Measurements from ENCODE around the gene MARCHF3.
"Not testable (repeated sequence)": the region's sequence is repeated elsewhere in the genome, so short reads cannot be mapped to it uniquely, and the experiment has no call there.

The MARCHF3 gene

GRCh38 chr5:126912616-126913200 is 117.7 kb downstream of the MARCHF3 start:
- no peak for DNase-seq

DNA sequence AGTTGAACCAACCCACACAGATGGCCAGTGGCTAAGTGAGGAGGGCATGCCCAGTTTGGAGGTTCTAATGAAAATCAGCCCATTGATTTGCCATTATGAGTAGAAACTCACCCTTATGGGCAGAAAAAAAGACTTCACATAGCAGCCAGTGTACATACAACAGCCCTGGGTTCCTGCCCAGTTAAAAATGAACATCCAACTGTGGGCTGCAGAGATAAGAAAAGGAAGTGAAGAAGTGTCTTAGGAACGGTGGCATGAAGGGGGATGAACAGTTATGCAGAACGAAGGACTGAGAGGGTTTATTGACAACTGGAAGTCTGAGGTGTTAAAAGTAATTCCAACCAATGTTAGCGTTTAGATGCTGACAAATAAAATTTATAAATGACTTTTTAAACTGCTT is 118.4 kb downstream of the MARCHF3 start:
- DNase-seq: no peak

DNA sequence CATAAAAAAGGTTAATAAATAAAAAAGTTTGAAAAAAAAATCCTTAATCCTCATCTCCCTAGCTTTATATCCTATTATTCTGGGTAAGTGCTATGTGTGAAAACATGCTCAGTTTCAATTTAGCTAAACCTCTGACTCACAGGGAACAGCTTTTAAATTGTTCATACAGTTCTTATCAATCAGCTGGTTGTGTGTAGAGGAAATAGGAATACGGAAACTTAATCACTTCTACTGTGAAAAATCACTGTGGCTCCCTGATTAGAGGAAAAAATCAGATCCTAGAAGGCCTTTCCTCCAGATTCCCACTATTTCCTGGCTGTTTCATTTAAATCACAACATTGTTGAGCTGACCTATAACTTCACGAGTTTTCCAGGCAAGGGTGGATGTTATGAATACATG is 120.5 kb downstream of the MARCHF3 start:
- DNase-seq: no peak

GRCh38 chr5:126904407-126904806 is 126.0 kb downstream of the MARCHF3 start:
- not testable (repeated sequence) for DNase-seq

GRCh38 chr5:126900796-126901195 is 129.6 kb downstream of the MARCHF3 start:
- DNase-seq: no peak

DNA sequence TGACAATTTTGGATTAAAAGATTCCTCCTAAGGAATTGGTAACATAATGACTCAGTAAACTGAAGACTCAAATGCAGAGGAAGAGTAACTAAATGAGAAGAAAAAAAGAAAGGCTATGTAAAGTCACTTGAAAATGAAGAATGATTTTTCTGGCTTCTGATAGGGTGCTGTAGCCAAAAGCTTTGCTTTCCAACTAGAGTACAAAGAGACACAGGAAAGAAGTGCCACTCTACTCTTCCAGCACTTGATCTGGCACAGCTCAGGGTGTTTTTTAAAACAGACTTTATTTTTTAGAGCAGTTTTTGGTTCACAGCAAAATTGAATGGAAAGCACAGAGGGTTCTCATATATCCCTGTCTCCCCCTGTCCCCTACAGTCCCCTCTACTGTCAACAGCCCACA is 130.9 kb downstream of the MARCHF3 start:
- no peak for DNase-seq

DNA sequence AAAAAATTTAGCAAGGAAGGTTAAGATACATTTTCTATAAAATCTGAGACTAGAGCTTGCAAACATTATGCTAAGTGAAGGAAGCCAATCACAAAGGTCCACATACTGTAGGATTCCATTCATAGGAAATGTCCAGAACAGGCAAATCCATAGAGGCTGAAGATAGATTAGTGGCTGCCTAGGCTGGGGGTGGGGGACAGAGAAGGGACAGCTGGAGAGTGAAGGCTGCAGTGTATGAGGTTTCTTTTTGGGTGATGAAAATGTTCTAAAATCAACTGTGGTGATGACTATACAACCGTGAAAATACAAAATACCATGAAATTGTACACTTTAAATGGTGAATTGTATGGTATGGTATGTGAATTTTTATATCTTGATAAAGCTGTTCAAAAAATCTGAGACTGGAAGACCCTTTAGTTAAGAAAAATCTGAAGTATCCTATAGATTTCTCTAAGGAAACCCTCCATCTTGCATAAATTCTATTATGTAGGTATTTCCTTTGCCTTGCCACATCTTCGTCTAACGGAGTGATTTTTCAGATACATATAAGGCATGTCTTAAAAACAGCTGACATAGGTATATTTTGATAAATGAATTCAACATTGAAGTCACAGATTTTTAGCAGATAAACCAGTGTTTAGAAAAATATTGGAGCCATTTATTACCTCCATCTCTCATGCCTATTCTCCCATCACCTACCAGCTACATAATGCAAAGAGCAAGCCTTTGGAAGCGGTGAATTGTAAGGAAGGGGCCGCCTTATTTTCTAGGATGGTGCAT is 132.3 kb downstream of the MARCHF3 start:
- DNase-seq: no peak

GRCh38 chr5:126896170-126896702 is 134.1 kb downstream of the MARCHF3 start:
- DNase-seq: no peak

GRCh38 chr5:126895712-126896111 is 134.6 kb downstream of the MARCHF3 start:
- not testable (repeated sequence) for DNase-seq

GRCh38 chr5:126890414-126890813 is 139.9 kb downstream of the MARCHF3 start:
- DNase-seq: not testable (repeated sequence)

- DNase-seq: no peak
These were observed 142.2 kb downstream of the MARCHF3 start for GRCh38 chr5:126888175-126888574.

- no peak for DNase-seq
These were observed 146.0 kb downstream of the MARCHF3 start for GRCh38 chr5:126884269-126884819.

DNA sequence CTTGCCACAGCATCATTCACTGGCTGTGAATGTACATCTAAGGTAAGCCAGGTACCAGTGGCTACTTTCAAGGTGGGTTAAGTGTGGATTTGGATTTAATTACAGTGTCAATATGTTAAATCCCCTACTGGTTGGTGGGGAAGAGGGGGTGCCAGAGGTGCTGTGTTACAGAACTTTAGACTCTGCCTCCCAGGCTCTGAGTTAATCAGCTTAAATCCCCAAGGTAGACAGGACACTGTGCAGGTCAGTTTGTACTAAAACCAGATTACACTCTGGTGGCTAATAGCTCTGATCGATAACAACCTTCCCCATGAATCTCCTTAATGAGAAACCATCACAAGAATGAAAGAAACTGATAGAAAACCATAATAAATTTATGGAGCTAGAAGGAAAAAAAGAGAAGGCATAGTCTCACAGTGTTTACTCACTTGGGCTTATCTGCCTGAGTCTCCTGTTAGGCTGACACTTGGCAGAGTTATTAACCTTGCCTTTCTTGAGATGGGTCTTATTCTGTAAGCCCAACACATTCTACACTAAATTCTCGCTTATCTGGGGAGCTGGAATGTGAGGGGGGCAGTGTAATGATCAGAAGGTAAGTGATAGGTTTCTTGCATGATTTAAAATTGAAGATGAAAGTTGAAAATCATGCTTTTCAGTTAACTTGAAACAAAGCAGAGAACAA is 146.7 kb downstream of the MARCHF3 start:
- no peak for DNase-seq

DNA sequence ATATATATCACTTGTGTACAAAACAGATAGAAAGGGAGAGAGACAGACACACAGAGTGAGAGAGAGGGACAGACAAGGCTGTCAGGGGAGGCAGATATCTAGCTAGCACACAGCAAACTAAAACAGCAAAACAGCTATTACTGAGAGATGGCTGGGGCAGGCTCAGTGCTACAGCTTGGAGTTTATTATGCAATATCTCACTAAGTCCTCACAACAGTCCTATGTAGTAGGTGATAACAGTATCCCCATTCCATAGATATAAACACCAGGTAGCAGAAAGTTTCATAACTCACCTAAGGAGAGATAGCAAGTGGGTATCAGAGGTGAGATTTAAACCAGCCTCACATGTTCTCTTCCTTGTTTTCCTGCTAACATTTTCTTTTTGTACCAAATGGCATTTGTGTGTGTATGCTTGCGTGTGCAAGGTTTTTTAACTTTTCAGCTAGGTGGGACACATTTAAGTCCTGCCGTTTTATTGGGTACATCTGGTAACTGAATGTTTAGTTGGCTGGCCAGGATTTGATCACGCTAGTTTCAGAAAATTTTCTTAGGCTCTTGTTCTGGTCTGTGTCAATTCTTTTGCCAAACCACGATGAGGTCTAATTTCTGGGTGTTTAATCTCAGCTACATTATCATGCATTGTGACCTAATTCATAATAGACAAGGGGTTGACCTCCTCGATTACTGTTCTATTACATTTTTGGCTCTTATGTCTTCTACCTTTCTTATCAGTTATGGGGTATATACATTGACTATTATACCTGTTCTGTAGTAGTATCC is 148.3 kb downstream of the MARCHF3 start:
- DNase-seq: no peak

- DNase-seq: no peak
These were observed 151.7 kb downstream of the MARCHF3 start for GRCh38 chr5:126878634-126879033.

- no peak for DNase-seq
These were observed 152.3 kb downstream of the MARCHF3 start for GRCh38 chr5:126878085-126878484.

GRCh38 chr5:126877602-126878001 is 152.8 kb downstream of the MARCHF3 start:
- DNase-seq: no peak

- DNase-seq: peak; percentile 57
These were observed 155.0 kb downstream of the MARCHF3 start for GRCh38 chr5:126875303-126875785.

- DNase-seq: peak; percentile 60
These were observed 157.6 kb downstream of the MARCHF3 start for GRCh38 chr5:126872561-126873354.

DNA sequence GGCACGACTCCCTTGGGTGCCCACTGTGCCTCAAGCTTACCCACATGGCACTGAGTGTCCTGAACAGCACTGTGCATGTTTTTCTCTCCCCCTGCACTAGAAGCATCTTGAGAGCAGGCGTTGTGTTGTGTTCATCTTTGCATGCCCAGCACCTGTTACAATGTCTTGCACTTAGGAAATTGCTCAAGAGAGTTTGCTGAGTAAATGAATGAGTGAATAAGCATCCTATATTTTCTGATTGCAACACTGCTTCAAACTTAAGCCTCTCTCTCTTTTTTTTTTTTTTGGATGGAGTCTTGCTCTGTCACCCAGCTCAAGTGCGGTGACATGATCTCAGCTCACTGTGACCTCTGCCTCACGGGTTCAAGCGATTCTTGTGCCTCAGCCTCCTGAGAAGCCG is 158.9 kb downstream of the MARCHF3 start:
- DNase-seq: no peak

- DNase-seq: peak; percentile 74
These were observed 161.3 kb downstream of the MARCHF3 start for GRCh38 chr5:126869005-126869451.

All from femur (tissue), 1 donor.